OCI-M2 (cell line): Measurements from ENCODE around the gene SLC6A3.
"Not testable (repeated sequence)": the region's sequence is repeated elsewhere in the genome, so short reads cannot be mapped to it uniquely, and the experiment has no call there.

Experiments used
- DNase-seq: peaks from one replicate; lab custom pipeline; 2025; ENCODE audit not compliant: unreplicated experiment; lab: John Stamatoyannopoulos, UW

Gene SLC6A3

DNA sequence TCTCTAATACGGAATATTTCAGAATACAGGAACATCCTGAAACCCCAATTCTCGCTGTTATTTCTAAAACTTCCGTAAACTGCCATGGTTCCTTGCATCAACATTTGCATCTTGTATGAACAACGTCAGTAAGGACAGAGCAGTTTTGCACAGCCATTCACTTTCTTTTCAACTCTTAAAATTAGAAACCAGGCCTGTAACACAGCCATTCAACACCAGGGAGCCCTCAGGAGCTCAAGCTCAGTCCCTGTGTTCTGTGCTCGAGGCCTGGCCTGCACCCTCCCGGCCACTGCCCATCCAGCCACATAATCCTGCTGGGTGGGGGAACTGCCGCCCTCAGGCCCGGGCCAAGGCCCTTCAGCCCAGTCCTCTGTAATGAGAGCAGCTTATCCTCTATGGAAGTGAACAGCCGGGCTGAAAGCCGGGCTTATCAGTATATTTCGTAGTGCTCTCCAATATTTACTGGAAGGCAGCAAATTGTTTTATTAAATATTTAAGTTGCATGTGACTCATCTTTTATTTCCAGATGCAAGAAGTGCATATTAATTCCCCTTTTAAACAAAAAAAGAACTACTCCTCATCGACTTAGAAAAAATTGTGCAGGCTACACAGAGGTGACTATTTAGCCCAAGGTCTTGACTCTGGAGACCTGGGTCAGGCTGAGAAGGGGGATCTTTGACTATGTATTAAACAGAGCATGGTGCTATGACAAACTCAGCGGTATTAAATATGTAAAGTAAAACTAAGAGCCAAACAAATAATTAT lies 33.2 kb upstream of the SLC6A3 start:
- no peak for DNase-seq

DNA sequence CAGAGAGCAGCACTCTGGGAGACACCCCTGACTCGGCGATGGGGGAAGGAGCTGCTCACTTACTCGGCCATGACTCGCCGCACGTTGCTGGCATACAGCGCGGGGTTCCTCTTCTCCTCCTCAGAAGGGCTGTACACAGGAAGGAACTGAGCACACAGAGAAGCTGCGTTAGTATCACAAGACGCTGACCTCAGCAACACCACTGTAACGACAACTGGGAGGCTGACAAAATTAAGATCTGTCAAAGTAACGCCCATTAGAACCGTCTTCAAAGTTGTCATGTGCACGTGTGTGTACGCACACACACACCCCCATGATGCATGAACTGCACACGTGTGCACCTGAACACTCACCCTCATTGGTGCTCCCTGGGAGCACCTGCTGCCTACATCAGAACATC lies 32.1 kb upstream of the SLC6A3 start:
- DNase-seq: no peak

DNA sequence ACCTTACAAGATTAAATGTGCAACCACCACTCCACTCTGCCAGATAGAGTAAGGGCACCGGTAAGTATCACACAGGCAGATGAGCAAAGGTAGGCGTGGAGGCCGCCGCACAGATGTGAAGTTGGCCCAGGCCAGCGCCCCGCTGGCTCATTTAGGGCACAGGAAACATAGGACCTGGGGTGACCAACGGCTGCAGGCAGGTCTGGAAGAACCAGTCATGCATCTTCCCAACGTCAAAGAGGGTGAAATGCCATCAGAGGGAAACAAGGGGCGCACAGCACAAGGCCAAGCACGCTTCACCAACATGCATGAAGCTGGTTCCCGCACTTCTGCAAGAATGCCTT lies 31.7 kb upstream of the SLC6A3 start:
- DNase-seq: no peak

DNA sequence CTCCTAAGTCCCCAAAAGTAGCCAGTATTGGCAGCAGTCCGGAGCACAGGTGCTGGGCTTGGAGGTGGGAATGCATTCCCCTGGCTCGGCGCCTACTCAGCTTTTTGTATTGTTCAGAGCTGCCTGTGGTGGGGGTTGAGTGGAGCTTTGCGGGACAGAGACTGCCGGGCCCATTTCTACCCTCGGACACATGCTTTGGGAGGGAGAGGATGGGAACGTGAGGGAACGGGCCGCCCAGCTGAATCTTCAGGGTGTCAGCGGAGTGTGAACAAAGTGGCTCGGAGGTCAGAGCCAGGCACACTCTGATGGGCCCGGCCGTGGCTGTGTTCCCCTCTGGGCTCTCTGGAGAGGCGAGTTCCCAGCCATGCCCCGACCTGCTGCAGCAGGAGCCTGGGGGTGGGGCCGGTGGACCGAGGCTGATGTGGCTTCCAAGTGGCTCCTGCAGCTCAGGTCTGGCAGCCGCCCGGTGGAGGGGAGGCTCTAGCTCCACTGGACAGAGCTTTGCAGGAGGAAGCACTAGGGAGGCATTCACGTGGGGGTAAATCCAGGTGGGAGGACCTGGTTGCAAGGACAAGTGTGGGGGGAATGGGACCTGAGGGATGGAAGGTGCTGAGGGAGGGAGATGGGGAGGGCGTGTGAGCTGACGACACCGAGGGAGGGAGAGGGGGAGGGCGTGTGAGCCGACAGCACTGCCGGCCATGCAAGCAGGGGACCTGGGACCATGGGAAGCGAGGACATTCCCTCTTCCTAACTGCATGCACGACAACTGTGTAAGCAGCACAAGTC lies 31.1 kb upstream of the SLC6A3 start:
- no peak for DNase-seq

DNA sequence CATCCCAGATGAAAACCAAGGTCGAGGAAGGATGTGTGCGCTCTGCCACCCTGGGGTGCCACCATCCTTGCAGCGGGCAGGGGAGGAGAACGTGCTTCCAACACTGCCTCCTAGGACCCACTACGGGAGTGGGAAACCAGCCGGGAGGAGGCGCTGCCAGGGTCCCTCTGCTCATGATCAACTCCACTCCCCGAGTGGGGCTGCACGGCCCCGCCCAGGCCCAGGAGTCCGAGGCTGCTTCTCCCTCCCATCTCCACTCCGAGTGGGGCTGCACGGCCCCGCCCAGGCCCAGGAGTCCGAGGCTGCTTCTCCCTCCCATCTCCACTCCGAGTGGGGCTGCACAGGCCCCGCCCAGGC lies 30.3 kb upstream of the SLC6A3 start:
- not testable (repeated sequence) for DNase-seq

DNA sequence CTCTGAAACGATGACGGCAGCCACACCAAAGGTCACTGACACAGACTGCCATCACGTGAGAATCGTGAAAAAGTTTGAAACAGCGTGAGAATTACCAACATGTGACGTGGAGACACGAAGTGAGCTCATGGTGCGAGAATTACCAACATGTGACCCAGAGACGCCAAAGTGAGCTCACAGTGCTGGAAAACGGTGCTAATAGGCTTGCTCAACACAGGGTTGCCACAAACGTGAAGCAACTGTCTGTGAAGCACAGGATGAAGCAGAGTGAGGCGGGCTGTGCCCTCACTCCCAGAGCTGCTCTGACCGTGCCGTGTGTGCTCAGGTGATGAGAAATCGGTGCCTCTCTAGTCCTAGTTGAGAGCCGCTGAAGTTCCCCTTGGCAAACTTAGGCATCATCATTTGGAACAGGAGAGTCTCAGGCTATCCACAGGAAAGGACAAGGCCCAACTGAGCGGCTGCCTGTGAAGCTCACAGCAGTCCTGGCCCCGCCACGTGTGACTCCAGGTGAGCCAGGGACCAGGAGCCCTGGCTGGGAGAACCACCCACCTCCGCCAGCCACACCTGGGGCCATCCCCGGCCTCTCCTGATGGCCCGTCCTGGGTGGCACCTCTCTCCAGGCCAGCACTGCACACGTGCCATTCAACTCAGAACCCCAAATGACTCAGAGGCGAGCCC lies 29.8 kb upstream of the SLC6A3 start:
- no peak for DNase-seq

DNA sequence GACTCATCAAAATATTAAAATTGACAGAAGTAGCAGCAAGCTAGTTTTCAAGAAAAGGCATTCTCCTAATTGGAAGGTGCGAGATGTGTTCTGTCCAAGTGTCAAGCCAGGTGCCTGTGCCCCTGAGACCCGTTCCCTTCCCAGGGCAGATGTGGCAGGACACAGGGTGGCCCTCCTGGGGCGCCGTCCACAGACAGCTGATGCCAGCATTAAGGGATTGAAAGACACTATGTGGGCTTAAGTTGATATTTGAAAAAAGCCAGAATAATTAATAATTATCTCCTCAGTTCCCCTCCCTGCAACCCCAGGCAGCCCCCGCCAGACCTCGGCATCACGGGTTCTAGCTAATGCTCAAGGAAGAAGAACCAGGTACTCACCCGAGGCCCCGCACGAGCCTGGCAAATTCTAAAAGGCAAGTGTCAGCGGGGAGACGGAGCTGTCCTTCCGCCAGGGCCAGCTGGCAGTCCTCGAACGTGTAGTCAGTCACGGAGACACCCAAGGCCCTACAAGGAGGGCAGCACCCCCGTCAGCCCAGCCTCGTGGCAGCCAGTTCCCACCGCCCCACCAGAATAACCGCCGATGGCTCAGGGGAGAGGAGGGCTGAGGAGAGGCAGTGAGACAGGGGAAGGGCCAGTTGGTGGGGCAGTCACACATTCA lies 29.1 kb upstream of the SLC6A3 start:
- DNase-seq: no peak

DNA sequence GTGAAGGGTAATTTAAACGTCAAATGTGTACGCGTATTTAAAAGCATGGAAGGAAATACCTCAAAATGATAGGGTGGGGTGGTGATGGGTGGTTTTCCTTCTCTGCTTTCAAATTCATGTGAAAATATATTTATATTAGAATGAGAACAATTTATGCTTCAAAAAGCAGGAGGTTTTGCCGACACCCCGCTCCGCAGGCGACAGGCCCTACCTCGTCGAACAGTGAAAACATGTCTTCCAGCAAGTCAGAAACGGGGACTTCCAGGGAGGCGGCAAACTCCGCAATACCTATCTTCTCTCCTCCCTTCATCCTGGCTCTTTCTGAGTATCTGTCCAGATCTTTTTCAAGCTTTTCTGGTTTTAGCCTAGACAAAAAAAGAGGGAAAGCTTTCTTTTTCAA lies 28.5 kb upstream of the SLC6A3 start:
- DNase-seq: no peak

DNA sequence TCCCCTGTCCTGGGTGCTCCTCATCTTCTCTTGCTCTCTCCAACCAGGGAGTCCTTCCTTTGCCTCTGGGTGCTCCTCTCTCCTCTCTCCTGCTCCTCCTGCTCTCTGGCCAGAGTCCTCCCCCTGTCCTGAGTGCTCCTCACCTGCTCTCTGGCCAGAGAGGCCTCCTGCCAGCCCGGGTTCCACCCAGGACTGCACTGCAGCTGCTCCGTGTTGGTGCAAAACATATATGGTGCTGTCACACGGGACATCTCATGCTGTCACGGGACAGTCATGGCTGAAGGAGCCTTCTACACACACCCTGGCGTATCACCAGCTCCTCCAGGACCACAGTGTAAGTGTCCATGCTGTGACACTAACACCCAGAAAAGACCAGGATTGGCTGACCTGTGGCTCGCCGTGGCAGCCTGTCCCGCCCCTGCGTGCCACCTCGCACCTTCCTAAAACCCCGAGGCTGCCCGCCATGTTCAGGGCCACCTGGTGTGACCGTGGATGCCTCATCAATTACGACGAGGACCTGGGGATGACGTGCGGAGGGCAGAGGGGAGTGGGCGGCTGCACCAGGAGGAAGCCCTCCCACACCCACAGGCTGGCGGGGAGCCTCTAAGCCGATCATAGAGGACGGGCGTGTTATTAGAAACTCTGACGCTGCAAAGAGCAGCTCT lies 27.9 kb upstream of the SLC6A3 start:
- no peak for DNase-seq

DNA sequence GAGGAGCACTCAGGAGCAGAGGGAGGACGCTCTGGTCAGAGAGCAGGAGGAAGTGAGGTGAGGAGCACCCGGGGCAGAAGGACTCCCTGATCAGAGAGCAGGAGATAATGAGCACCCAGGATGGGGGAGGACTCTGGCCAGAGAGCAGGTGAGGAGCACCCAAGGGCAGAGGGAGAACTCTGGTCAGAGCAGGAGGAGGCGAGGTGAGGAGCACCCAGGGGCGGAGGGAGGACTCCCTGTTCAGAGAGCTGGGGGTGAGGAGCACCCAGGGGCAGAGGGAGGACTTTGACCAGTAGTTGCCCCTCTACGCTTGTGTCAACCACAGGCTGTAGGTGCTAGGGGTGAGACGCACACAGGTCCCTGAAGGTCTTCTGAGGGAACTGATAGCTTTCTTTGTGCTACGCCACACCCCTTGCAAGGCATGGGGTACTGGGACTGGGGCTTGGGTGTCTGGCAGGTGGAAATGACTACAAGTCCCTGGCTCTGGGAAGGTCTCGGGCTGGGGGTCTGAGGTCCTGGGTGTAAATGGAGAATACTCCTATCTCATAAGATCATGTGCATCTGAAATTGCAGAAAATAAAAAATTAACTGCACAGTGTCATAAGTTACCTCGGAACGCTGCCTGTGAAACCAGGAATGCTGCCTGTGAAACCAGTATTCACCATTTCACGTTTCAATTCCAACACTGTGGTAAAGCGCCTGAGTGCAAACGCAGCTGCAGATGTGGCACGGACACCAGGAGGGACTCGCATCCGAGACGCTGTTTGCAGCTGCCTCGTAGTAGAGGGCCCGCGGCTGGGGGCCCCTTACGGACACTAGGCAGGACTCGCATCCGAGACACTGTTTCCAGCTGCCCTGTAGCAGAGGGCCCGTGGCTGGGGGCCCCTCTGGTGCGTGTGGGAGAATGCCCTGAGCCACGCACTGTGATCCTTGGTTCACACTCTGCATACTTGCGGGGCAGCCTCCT lies 27.0 kb upstream of the SLC6A3 start:
- no peak for DNase-seq

DNA sequence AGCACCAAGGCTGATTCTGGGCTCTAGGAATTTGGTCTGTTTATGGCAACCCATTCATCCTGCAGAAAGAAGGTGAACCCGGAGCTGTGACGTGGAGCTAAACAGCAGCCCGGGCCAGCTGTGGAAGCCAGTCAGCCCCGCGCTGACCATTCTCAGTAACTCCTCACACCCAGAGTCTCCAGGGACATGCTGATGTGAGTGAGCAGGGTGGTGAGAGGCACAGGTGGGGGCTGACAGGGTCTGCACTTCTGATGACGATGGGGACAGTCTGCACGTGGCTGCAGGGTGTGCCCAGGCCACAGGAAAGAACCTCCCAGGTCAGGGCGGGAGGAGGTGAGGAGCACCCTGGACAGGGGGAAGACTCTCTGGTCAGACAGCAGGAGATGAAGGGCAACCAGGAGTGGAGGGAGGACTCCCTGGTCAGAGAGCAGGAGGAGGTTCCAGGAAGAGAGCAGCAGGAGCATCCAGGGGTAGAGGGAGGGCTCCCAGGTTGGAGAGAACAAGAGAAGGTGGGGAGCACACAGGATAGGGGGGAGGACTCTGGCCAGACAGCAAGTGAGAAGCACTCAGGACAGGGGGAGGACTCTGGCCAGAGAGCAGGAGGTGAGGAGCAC lies 26.1 kb upstream of the SLC6A3 start:
- DNase-seq: no peak

DNA sequence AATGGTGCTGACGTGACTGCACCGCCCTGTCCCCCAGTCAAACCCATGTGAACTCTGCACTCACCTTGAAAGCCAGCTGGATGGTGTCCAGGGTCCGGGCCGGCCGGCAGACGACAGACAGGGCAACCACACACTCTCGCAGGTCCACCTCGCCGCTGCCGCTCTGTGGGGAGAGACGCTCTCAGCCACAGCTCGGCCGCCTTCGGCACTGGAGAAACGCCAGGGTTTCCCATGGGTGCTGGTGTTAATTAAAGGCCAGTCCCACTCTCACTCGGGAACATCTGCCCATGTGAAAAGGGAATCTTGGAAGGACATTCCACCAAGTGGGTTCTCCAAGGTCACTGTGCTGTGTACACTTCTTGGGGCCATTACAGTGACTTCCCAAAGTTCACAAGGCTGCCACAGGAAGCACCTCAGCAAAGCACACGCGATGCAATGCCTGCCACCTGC lies 25.5 kb upstream of the SLC6A3 start:
- no peak for DNase-seq

DNA sequence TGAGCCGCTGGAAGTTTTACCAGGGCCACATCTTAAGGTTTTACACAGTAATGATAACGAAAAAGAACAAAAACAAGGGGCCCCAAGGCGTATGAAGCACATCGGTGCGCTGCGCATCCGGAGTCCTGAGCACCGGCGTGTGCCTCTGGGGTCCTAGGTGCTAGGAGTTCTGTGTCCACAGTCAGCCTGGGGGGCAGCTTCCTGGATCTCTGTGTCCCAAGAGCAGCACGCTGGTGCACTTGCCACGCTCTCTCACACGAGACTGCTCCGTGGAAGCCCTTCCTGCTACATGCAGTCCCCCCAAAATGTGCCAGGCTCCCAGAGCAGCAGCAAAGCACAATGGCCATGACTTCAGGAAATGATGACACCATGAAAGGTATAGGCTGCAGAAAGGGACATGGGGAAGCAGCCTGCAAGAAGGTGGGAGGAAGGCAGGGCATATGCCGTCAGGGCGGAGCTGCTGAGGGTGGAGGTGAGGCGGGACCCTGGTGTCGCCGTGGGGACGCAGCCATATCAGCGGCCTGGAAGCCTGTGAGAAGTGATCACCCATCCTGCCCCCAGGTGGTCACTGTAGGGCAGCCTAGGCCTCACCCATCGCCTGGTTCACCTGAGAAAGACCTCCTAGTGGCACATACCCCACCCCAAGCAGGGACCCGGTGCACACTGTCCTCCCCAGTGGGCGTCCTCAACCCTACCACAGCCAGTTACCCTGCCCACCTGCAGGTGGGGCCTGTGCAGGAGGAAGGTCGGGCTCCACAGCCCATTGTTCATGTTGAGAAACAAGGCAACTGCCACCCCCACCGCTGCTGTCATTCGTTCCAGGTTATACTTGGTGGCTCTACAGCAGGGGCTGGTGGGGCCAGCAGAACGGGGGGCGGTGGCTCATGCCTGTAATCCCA lies 23.6 kb upstream of the SLC6A3 start:
- no peak for DNase-seq

DNA sequence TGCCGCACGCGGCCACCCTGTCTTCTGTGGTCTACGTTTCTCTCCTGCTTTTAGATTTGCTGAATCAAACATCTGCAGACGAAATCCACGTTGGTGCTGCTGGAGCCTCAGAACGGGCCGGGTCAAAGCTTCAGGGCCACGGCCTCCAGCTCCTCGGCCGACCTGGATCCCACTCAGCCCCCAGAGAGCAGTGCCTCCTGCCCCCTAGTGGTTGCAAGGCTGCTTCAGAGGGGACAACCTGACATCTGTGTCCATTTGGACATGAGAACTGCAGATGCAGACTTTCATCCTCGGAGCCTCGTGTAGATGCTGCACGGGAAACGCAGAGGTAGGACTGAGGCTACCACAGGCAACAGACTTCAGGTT lies 23.0 kb upstream of the SLC6A3 start:
- DNase-seq: no peak

DNA sequence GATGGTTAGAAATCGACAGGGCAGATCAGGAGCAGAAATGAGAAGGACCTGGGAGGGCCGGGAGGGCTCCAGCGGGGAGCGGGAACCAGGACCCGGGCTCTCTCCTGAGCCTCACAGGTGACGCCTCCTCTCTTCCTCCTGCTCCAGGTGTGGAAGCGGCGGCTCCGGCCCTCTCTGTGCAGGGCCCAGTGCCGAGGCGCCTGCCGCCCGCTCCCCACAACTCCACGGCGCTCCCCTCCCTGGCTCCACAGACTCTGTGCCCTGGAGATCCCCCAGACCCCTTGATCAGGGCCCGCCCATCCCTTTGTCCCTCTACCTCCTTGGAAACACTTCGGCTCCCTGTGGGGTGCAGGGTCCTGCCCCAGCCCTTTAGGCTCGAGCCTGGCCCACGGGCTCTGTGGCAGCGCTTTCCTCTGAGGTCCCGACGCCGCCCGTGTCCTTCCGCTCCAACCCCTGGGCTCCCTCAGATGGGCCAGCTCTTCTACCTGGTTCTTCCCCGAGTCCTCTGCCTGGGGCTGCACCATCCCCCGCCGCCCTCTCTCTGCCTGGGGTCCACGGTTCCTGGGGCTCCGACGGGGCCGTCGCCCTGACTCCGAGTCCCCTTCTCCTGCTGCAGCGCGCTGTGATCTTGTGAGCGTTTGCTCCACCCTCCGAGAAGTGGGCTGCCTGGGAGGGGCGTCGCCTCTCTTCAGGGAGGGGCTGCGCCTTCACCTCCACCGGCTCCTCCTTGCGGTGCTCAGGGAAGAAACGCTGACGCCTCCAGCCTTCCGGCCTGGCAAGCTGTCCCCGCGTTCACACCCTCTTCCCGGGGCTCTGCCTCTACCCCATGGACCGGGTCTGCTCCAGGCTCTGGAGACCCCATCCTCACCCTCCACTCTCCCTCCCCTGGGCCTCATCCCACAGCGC lies 22.4 kb upstream of the SLC6A3 start:
- no peak for DNase-seq

DNA sequence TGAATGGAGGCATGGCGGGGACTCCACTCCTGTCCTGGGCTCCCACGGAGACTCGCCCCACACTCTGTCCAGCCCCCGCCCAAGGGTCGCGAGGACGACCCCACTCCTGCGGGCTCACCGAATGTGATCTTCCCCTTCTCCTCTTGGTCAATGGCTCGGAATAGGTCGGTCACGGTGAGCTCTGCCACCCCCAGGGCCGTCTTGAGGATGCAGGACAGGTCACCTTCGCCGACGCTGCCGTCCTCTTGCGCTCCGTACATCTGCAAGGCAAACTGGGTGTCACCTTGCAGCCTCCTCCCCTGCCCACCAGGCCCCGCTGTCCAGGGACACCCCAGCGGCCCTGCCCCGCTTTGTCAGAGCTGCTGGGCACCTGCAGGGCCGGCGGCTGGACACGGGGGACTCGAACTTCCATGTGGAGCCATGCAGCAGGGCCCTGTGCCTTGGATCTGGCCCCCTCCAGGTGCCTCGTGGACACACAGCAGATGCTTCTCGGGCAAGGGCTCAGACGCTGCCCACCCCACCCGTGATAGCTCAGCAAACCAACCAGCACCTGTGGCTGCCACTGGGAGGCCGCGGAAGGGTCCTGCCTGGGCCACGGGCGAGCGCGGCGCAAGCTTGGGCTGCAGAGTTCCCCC lies 21.5 kb upstream of the SLC6A3 start:
- DNase-seq: no peak

DNA sequence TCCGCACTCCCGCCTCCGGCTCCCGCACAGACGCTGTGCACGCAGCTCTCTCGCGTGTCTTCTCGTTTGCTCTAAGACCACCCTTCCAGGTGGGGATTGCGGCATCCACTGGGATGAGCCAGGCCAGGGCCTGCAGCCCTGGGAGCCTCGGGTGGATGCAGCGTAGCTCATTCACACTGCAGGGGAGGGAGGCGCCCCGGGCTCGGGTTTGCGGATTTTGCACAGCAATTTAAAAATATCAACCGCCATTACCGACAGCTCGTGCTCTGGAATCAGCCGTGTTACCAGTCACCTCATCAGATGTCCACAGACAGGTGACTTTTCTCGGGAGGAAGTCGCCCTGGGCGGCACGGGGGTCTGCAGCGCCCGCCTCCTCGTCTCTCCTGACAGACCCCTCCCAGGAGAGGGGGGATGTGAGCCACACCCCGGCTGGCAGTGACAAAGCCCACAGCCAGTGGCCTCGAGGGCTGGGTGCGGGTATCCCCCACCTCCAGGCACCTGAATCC lies 20.8 kb upstream of the SLC6A3 start:
- no peak for DNase-seq
